GM19043 (cell line): ENCODE results near the gene GOT2.
"Not testable (repeated sequence)": the region's sequence is repeated elsewhere in the genome, so short reads cannot be mapped to it uniquely, and the experiment has no call there.

ENCODE experiments used
- ATAC-seq: cut with Tn5 transposase; IDR thresholded peaks from one replicate; pipeline ENCODE4 v1.9.1; 2021; ENCODE audit warnings: low read depth; ENCODE audit not compliant: unreplicated experiment

The GOT2 gene

DNA sequence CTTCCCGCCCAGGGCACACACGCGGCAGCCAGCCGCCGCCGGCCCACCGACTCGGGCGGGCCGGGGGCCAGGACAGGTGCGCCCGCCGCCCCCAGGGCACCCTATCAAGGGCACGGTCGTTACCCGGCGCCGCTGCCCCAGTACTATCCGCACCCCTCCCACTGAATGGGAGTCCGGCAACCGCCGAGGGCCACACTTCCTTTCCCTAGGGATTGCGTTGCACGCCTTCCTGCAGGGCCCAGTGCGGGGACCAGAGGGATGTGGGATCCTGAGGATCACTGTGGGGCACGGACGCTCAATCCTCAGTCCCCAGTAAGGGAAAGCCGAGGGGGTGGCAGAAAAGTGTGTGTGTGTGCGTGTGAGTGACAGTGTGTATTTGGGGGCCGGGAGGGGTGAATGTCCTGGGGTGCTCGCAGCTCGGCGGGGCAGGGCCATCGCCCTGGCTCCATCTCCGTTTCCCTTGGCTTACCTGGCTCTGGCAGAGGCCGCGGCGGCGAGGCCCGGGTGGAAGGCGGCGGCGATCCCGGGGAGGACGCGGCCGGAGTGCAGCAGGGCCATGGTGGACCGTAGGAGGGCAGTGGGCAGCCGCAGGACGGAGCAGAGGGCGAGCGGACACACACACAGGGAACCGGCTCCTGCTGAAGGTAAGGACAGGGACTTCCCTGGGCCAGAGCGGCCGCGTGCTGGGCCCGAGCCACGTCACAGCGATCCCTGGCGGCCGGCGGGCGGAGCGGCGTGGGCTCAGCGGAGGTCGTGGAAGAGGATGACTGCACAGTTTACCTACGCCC, at the start of gene GOT2:
Gene GOT2 (minus strand): TSS at position 646 of the 788 bp plus-strand sequence. CDS start 88 bp downstream, at position 558.
- peak; percentile 91 for ATAC-seq

GRCh38 chr16:58779291-58779690, 45.2 kb upstream of the GOT2 start:
- not testable (repeated sequence) for ATAC-seq

DNA sequence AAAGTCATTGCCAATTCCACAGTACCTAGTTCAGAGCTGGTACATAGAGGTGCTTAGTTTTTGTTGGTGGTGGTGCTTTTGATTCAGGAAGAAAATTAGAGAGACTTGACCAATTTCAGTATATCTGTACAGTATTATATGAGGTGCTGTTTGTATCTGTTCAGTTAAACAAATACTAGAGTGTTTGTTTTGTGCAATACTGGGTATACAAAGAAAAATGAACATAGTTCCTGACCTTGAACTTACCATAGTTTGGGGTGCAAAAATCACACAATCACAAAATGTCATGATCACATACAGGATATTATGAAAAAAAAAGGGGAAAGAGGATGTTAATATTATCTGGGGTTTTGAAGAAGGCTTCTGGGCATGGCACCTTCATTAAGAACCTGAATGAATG, 39.8 kb upstream of the GOT2 start:
- ATAC-seq, result no peak

DNA sequence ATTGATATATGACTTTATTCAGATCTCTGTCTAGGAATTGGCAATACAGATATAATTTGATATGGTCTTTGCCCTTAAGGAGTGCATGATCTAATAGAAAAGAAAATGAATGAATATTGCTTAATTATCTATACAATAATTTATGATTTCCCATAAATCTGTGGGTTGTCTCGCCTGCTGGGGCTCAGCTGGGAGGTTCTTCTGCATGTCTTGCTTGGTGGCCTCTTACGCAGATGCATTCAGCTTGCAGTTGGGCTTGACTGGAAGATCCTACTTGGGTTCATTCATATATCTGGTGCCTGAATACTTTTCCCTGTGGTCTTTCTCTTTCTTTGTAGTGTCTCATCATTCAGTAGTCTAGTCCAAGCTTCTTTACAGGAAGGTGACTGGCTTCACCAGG, 34.0 kb upstream of the GOT2 start:
- ATAC-seq, result no peak

DNA sequence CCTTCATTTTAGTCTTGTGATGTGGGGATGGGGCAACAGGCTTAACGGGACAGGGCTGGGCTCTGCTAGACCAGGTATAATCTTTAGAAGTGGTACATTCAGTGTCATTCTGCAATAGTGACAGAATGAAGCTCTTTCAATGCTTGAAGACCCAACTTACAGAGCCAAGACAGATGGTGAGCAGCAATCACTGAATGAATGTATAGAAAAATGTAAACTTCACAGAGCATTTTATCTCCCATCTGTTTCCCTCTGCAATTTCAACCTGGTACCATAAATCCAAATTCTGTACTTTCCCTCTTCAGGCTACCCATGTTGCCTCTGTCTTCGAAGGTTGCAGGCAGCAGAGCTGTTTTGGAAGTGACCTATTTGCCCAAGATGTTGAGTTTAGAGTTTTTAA, 33.5 kb upstream of the GOT2 start:
- no peak for ATAC-seq

DNA sequence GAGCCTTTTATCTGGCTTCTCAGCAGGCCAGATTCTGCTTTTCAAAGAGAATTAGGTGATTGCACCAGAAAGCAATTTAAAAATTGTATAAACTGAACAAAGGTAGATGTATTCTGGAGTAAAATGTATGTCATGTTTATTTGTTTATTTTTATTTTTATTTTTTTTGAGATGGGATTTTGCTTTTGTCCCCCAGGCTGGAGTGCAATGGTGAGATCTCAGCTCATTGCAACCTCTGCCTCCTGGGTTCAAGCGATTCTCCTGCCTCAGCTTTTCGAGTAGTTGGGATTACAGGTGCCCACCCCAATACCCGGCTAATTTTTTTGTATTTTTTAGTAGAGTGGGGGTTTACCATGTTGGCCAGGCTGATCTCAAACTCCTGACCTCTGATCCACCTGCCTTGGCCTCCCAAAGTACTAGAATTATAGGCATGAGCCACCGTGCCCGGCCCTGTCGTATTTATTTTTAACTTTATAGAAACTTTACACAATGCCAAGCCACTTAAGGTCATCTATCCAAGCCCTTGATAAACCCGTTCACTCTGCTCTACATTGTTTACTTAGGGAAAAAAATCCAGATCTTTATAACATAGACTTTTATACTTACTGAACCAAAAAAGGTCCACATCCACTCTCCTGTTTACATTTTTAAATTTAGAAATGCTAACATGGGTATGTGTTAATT, 22.7 kb upstream of the GOT2 start:
- no peak for ATAC-seq

GRCh38 chr16:58755989-58756649, 22.0 kb upstream of the GOT2 start:
- peak; percentile 96 for ATAC-seq

DNA sequence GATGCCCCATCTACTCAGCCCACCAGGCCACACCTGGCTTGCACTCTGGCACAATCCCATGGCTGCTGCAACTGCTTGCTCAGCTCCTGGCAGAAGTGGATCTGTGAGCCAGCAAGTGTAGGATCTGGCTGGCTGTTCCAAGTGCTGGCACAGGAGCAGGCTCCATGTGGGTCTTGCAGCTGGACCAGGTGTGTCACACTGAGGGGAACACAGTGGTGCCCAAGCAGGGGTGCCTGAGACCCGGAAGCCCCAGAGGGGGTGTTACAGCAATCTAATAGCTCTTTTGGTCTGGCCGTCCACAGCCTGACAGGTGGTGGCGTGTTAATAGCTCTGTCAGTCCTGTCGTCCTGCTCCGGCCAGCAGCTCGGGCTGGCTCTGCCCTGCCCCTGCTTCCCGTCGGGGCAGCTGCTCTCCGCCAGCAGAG, 19.6 kb upstream of the GOT2 start:
- ATAC-seq, result no peak

GRCh38 chr16:58744497-58744896, 10.4 kb upstream of the GOT2 start:
- ATAC-seq, result no peak

GRCh38 chr16:58741976-58742375, 7.9 kb upstream of the GOT2 start:
- ATAC-seq, result no peak

DNA sequence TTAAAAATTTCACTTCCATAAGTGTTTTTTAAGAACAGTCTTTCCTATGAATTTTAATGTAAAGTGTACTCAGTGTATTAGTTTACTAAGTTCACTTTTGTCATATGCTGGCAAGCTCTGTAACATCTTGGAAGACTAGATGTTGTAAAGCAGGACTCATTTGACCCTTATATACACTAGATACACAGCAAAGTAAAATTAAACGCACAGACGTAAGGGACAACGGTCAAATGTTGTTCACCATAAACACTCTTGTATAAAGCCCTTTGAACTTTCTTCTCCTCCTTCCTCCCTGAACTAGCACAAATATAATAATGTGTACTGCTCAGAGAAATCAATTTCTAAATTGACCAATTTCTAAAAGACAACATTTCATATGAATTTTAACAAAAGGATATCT, 7.0 kb upstream of the GOT2 start:
- no peak for ATAC-seq

- no peak for ATAC-seq
These were observed 4.7 kb upstream of the GOT2 start for GRCh38 chr16:58738672-58739296.

GRCh38 chr16:58736341-58736740, 2.2 kb upstream of the GOT2 start:
- not testable (repeated sequence) for ATAC-seq

- ATAC-seq, result no peak
These were observed 307 bp upstream of the GOT2 start for GRCh38 chr16:58734459-58734787.

GRCh38 chr16:58733248-58733670, 857 bp downstream of the GOT2 start:
- no peak for ATAC-seq

GRCh38 chr16:58732545-58733247, 1.4 kb downstream of the GOT2 start:
- peak; percentile 34 for ATAC-seq

DNA sequence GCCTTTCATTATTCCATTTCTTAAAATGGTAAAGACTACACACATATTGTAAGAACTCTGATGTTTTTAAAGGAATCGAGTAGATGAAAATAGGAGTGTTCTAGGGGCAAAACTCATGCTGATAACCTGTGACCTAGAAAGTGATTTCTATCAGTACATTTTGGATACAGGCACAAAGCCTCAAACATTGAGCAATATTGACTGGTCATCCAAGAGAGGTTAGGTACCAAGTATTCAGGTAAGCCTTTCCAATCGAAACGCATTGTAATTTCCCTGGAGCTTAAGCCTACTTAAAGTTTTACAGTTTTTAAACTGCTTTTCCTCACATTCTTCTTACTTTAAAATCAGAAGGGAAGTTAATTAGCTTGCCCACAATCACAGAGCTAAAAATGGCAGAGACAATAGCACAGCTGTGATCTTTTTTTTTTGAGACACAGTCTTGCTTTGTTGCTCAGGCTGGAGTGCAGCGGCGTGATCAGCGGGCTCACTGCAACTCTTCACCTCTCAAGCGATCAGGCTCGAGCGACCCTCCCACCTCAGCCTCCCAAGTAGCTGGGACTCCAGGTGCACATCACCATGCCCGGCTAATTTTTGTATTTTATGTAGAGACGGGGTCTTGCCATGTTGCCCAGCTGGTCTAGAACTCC, 3.3 kb downstream of the GOT2 start:
- no peak for ATAC-seq

DNA sequence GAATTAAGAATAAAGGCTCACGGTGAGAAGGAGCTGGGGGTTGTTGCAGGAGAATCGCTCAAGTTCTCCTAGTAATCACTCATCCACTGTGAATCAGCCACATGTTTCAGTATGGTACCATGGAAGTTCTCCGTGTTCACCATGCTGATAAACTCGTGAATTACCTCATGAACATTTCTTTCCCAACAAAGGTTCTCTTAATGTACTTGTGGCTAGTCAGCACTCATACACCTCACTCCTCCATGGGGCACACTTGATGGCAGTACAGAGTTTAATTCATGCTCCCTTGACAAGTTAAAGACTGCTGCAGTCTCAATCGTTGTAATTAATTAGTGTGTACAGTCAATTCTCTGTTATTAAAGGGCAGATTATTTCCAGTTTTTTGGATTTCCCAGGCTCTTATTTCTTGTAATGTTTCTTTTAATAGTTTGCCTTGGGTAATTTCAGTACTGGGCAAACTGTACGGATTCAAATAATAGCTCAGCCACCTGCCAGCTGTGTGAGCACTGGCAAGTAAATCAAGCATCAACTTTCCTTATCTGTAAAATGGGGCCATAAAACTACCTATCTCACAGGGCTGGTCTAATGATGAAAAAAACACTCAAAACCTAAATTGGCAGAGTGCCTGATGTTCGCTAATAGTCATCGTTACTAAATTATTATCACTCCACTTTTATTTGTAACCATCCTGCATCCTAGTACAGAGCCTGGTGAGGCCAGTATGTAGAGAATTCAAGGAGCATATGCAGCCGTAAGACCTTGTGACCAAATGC, 6.1 kb downstream of the GOT2 start:
- ATAC-seq, result no peak

GRCh38 chr16:58727028-58727781, 6.9 kb downstream of the GOT2 start:
- no peak for ATAC-seq
